GM12801 (cell line): ENCODE results near the gene SUCO.

ENCODE experiments used
- TF ChIP-seq, protein P1 (sequence below): IDR thresholded peaks from one replicate; pipeline ENCODE4 v1.5.1; 2011; ENCODE audit warnings: control low read depth; ENCODE audit not compliant: insufficient read length; ENCODE audit errors: extremely low read depth

SUCO gene

DNA sequence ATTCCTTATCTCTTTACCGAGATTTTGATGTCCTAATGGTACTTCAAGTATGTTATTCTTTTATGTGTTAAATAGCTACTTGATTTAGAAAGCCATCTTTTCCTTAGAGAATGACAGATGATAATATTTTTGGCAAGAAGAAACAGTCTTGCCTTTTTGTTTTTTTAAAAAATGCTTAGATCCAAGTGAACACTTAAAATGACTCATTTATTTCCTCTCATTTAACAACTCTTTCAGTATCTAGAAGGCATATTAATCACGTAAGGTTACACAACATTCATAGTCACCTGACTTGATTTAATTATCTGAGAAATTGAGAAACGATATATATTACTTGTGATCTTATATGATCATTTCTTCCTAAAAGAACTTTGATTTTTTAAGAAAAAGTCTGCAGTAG, 52.4 kb downstream of the SUCO start:
- TF ChIP-seq, protein P1, sequence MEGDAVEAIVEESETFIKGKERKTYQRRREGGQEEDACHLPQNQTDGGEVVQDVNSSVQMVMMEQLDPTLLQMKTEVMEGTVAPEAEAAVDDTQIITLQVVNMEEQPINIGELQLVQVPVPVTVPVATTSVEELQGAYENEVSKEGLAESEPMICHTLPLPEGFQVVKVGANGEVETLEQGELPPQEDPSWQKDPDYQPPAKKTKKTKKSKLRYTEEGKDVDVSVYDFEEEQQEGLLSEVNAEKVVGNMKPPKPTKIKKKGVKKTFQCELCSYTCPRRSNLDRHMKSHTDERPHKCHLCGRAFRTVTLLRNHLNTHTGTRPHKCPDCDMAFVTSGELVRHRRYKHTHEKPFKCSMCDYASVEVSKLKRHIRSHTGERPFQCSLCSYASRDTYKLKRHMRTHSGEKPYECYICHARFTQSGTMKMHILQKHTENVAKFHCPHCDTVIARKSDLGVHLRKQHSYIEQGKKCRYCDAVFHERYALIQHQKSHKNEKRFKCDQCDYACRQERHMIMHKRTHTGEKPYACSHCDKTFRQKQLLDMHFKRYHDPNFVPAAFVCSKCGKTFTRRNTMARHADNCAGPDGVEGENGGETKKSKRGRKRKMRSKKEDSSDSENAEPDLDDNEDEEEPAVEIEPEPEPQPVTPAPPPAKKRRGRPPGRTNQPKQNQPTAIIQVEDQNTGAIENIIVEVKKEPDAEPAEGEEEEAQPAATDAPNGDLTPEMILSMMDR: no peak

DNA sequence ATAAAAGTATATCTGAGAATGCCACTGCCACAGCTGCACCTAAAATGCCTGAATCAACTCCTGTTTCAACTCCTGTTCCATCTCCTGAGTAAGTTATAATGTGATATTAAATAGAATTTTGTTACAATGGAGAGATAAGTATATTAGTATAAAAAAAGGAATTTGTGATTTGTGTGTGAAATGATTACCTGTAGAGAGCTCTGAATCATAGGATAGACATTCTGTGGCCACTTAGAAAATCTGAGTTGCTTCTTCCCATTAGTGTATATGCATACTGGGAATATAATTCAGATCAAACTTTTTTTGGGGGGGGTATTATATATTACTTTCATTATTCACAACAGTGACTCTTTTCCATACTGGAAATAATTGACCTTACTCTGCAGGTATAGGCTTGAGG, 52.9 kb downstream of the SUCO start:
- TF ChIP-seq, protein P1: no peak

DNA sequence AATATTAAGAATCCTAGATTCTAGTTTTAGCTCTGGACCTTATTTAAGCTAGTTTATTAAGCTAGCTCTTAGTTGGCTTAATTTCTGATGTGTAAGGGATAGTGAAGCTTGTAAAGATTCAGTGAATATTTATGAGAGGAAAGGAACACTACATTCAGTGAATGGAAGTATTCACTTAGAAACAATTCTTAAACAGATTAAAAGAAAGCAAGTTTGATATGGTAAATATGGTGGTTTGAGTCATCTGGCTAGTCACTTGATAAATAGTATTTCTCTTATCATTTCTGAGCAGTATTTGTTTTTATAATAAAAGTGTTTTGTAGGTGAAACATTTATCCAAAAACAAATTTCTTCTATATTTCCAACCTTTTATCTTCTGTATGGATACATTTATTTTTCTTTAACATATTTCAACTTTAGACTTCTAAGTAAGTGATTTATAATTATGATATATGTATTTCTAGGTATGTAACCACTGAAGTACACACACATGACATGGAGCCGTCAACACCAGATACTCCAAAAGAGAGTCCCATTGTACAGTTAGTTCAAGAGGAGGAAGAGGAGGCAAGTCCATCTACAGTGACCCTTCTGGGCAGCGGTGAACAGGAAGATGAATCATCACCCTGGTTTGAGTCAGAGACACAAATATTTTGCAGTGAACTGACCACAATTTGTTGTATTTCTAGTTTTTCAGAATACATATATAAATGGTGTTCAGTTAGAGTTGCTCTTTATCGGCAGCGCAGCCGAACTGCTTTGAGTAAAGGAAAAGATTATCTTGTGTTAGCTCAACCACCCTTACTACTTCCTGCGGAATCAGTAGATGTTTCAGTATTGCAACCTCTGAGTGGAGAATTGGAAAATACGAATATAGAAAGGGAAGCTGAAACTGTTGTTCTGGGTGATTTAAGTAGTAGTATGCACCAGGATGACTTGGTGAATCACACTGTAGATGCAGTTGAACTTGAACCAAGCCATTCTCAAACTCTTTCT, 55.6 kb downstream of the SUCO start:
- TF ChIP-seq, protein P1: no peak

DNA sequence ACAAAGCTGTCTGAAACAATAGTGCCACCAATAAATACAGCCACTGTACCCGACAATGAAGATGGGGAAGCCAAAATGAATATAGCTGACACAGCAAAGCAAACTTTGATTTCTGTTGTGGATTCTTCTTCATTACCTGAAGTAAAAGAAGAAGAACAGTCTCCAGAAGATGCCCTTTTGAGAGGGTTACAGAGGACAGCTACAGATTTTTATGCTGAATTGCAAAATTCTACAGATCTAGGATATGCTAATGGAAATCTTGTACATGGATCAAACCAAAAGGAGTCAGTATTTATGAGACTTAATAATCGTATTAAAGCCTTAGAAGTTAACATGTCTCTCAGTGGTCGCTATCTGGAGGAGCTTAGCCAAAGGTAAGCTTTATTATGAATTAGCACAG, 56.6 kb downstream of the SUCO start:
- TF ChIP-seq, protein P1: no peak

DNA sequence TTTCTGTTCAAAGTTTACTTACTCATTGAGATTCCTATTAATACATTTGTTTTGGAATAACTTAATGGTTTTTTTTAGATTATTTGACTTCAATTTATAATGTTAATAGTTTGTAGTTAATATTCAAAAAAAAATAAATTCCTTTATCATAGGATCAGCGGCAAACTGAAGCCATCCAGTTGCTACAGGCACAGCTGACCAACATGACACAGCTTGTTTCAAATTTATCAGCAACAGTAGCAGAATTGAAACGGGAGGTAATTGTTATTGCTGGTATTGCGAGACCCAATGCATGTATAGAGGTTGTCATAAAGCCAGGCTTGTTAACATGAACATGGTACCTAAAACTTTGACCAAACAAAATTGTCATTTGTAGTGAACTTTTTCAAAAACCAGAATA, 67.0 kb downstream of the SUCO start:
- TF ChIP-seq, protein P1: no peak

DNA sequence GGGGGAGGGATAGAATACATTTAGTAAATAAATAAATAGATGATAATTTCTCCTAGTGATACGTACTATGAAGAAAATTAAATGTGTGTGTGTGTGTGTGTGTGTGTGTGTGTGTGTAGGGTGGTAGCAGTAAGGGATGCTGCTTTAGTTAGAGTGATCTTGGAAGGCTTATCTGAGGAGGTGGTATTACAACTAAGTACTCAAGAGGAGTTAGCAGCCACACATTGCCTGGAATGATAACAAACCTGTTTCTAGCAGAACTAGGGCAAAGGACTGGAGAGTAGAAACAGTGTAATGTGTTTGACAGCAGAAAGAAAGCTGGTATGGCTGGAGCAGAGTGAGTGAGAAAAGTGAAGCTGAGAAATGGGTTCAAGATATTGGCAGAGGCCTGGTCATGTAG, 67.7 kb downstream of the SUCO start:
- TF ChIP-seq, protein P1: no peak

DNA sequence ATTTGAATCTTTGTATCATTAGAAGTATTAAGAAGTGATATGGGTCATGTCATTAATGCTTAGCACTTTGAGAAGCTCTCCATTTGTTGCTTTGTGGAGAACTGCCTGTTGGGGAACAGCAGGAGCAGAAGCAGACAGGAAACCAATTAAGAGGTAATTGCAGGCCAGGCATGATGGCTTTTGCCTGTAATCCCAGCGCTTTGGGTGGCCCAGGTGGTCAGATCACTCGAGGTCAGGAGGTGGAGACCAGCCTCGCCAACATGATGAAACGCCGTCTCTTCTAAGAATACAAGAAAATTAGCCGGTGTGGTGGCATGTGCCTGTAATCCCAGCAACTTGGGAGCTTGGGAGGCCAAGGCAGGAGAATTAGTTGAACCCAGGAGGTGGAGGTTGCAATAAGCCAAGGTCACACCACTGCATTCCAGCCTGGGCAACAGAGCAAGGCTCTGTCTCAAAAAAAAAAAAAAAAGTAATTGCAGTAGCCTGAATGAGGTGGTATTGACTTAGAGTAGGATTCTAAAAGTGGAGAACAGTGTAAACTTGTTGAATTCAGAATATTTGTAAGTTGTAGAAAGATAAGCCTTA, 68.2 kb downstream of the SUCO start:
- TF ChIP-seq, protein P1: no peak
